HEK293 (cell line): ENCODE data around the gene CMTM5.

Experiments
- CTCF ChIA-PET: fragments of 350-600 bp; formaldehyde crosslinking; extraction: SDS; loops from one replicate; lab custom pipeline; 2021; ENCODE audit warnings: antibody characterized with exemption; lab: Yijun Ruan, JAX
- POLR2A ChIA-PET: fragments of 300-600 bp; formaldehyde crosslinking; extraction: SDS; loops from one replicate; lab custom pipeline; 2020; ENCODE audit warnings: antibody characterized with exemption, inconsistent platforms; lab: Yijun Ruan, JAX
- H3K27ac ChIP-seq: fragments of 200-500 bp; sonication (Bioruptor generic); 2 replicates; pipeline ENCODE4 v1.5.1; 2014; ENCODE audit warnings: low read depth, low read length, control low read depth, inconsistent platforms; ENCODE audit errors: extremely low read depth
- H3K36me3 ChIP-seq, 2 experiments: fragments of 200-500 bp in 1 of 2; sonication (Bioruptor generic) in 1 of 2; 1 replicate in 1 of 2; 2 replicates in 1 of 2; pipeline ENCODE4 v1.5.1; 2014 to 2017; ENCODE audit warnings: inconsistent platforms in 2 of 2, low read length in 2 of 2; ENCODE audit not compliant: control insufficient read depth in 2 of 2, insufficient read depth in 1 of 2
- H3K4me1 ChIP-seq: fragments of 200-500 bp; sonication (Bioruptor generic); 2 replicates; pipeline ENCODE4 v1.5.1; 2014; ENCODE audit warnings: mild to moderate bottlenecking, low read length, inconsistent platforms; ENCODE audit not compliant: control insufficient read depth, insufficient read depth
- H3K4me3 ChIP-seq: 2 replicates; pipeline ENCODE4 v1.5.1; 2011; ENCODE audit warnings: low read depth, mild to moderate bottlenecking, control low read depth, low read length, moderate library complexity
- H3K9me3 ChIP-seq: fragments of 200-500 bp; sonication (Bioruptor generic); 2 replicates; pipeline ENCODE4 v1.5.1; 2014; ENCODE audit warnings: low read depth, low read length, inconsistent platforms; ENCODE audit not compliant: control insufficient read depth, insufficient read depth
- BCL11A ChIP-seq: fragments of 450-650 bp; formaldehyde crosslinking; IDR thresholded peaks from 2 replicates; pipeline ENCODE4 v1.5.1; 2016; ENCODE audit warnings: low read depth, missing biosample characterization, missing genetic modification characterization
- FEZF1 ChIP-seq: fragments of 450-650 bp; formaldehyde crosslinking; IDR thresholded peaks from 2 replicates; pipeline ENCODE4 v1.5.1; 2016; ENCODE audit warnings: missing biosample characterization, missing genetic modification characterization
- GLI2 ChIP-seq: fragments of 450-650 bp; formaldehyde crosslinking; IDR thresholded peaks from 2 replicates; pipeline ENCODE4; 2017; ENCODE audit warnings: missing biosample characterization, missing genetic modification characterization, low read depth, borderline replicate concordance
- KLF1 ChIP-seq: fragments of 450-650 bp; formaldehyde crosslinking; IDR thresholded peaks from 2 replicates; pipeline ENCODE4 v1.5.1; 2016; ENCODE audit warnings: missing biosample characterization, missing genetic modification characterization
- OVOL3 ChIP-seq: fragments of 450-650 bp; formaldehyde crosslinking; IDR thresholded peaks from 2 replicates; pipeline ENCODE4 v1.5.1; 2016; ENCODE audit warnings: missing biosample characterization, missing genetic modification characterization
- PRDM6 ChIP-seq: fragments of 450-650 bp; formaldehyde crosslinking; IDR thresholded peaks from 2 replicates; pipeline ENCODE4 v1.5.1; 2017; ENCODE audit warnings: missing biosample characterization, missing genetic modification characterization
- ZBTB10 ChIP-seq: fragments of 450-650 bp; formaldehyde crosslinking; IDR thresholded peaks from 2 replicates; pipeline ENCODE4 v1.5.1; 2016; ENCODE audit warnings: missing biosample characterization, missing genetic modification characterization
- ZIC2 ChIP-seq: fragments of 450-650 bp; formaldehyde crosslinking; IDR thresholded peaks from 2 replicates; pipeline ENCODE4 v1.5.1; 2016; ENCODE audit warnings: missing biosample characterization, missing genetic modification characterization
- ZNF112 ChIP-seq: fragments of 450-650 bp; formaldehyde crosslinking; IDR thresholded peaks from 2 replicates; pipeline ENCODE4 v1.5.0; 2017; ENCODE audit warnings: missing biosample characterization, missing genetic modification characterization
- ZNF140 ChIP-seq: fragments of 450-650 bp; formaldehyde crosslinking; IDR thresholded peaks from 2 replicates; pipeline ENCODE4 v1.5.1; 2016; ENCODE audit warnings: missing biosample characterization, missing genetic modification characterization
- ZNF148 ChIP-seq: fragments of 450-650 bp; formaldehyde crosslinking; IDR thresholded peaks from 2 replicates; pipeline ENCODE4 v1.5.0; 2017; ENCODE audit warnings: missing biosample characterization, missing genetic modification characterization, borderline replicate concordance
- ZNF19 ChIP-seq: fragments of 450-650 bp; formaldehyde crosslinking; IDR thresholded peaks from 2 replicates; pipeline ENCODE4; 2016; ENCODE audit warnings: missing biosample characterization, missing genetic modification characterization, low read depth
- ZNF324 ChIP-seq: fragments of 450-650 bp; formaldehyde crosslinking; IDR thresholded peaks from 2 replicates; pipeline ENCODE4 v1.5.1; 2016; ENCODE audit warnings: missing biosample characterization, missing genetic modification characterization
- ZNF350 ChIP-seq: fragments of 450-650 bp; formaldehyde crosslinking; IDR thresholded peaks from 2 replicates; pipeline ENCODE4 v1.5.0; 2017; ENCODE audit warnings: missing biosample characterization, mild to moderate bottlenecking, missing genetic modification characterization
- ZNF394 ChIP-seq: fragments of 450-650 bp; formaldehyde crosslinking; IDR thresholded peaks from 2 replicates; pipeline ENCODE4 v1.5.1; 2016; ENCODE audit warnings: missing biosample characterization, missing genetic modification characterization, mild to moderate bottlenecking, moderate library complexity, borderline replicate concordance
- ZNF473 ChIP-seq: fragments of 450-650 bp; formaldehyde crosslinking; IDR thresholded peaks from 2 replicates; pipeline ENCODE4 v1.5.1; 2017; ENCODE audit warnings: missing biosample characterization, missing genetic modification characterization
- ZNF513 ChIP-seq: fragments of 450-650 bp; IDR thresholded peaks from 2 replicates; pipeline ENCODE4 v1.5.1; 2018; ENCODE audit warnings: missing biosample characterization, missing genetic modification characterization
- ZNF521 ChIP-seq: fragments of 450-650 bp; formaldehyde crosslinking; IDR thresholded peaks from 2 replicates; pipeline ENCODE4 v1.5.1; 2017; ENCODE audit warnings: missing biosample characterization, mild to moderate bottlenecking, missing genetic modification characterization
- ZNF571 ChIP-seq: fragments of 450-650 bp; formaldehyde crosslinking; IDR thresholded peaks from 2 replicates; pipeline ENCODE4 v1.5.0; 2017; ENCODE audit warnings: missing biosample characterization, missing genetic modification characterization
- ZNF785 ChIP-seq: fragments of 450-650 bp; formaldehyde crosslinking; IDR thresholded peaks from 2 replicates; pipeline ENCODE4 v1.5.1; 2016; ENCODE audit warnings: missing biosample characterization, missing genetic modification characterization
- ZNF843 ChIP-seq: fragments of 450-650 bp; formaldehyde crosslinking; IDR thresholded peaks from 2 replicates; pipeline ENCODE4 v1.5.1; 2016; ENCODE audit warnings: missing biosample characterization, missing genetic modification characterization
- ZSCAN16 ChIP-seq: fragments of 450-650 bp; formaldehyde crosslinking; IDR thresholded peaks from 2 replicates; pipeline ENCODE4 v1.5.1; 2016; ENCODE audit warnings: missing biosample characterization, missing genetic modification characterization

CMTM5 gene

GRCh38 chr14:23421594-23421993, 44.7 kb downstream of the CMTM5 start:
- H3K36me3 ChIP-seq: no peaks in the 10 kb centered on the region
- no peaks in the 10 kb centered on the region for H3K4me1 ChIP-seq
- ChIA-PET POLR2A (no interaction called here), CTCF (no interaction called here)
- no peak overlapping the region for H3K27ac ChIP-seq
- no peak for TF ChIP-seq ZNF843 (tag by site-specific recombination)
- TF ChIP-seq ZSCAN16 (tag by site-specific recombination): no peak
- TF ChIP-seq ZNF350: no peak
- H3K9me3 ChIP-seq: no peaks in the 10 kb centered on the region
- no peak overlapping the region for H3K4me3 ChIP-seq

GRCh38 chr14:23423657-23424056, 46.8 kb downstream of the CMTM5 start:
- no peak overlapping the region for H3K27ac ChIP-seq
- no peak overlapping the region for H3K4me3 ChIP-seq
- no peaks in the 10 kb centered on the region for H3K36me3 ChIP-seq
- no peaks in the 10 kb centered on the region for H3K4me1 ChIP-seq
- TF ChIP-seq ZNF473 (no peak), ZNF148 (tag by site-specific recombination) (no peak), GLI2 (tag by site-specific recombination) (no peak), ZNF19 (no peak), BCL11A (tag by site-specific recombination) (no peak), ZNF140 (tag by site-specific recombination) (no peak), ZNF571 (no peak), ZNF513 (tag by site-specific recombination) (no peak), KLF1 (tag by site-specific recombination) (no peak), ZNF521 (tag by site-specific recombination) (no peak), PRDM6 (tag by site-specific recombination) (no peak), ZIC2 (tag by site-specific recombination) (no peak), ZNF324 (tag by site-specific recombination) (no peak), ZBTB10 (no peak), OVOL3 (no peak), FEZF1 (tag by site-specific recombination) (no peak), ZNF112 (tag by site-specific recombination) (no peak), ZNF394 (tag by site-specific recombination) (no peak), ZNF785 (tag by site-specific recombination) (no peak)
- TF ChIP-seq, all 188 proteins: peak for 0
- POLR2A ChIA-PET: no interaction called here
- H3K9me3 ChIP-seq: no peaks in the 10 kb centered on the region
- CTCF ChIA-PET: interaction anchor here (0.7 kb wide), 1 partner anchor 12 kb away, joined by 6 read pairs; no protein-coding TSS in a partner anchor
